ENCODE results near the gene CRK.
"Not testable (repeated sequence)": the region's sequence is repeated elsewhere in the genome, so short reads cannot be mapped to it uniquely, and the experiment has no call there.

The CRK gene

GRCh38 chr17:1461198-1461944, 5.3 kb upstream of the CRK start:
- TF ChIP-seq SPI1 (IDR thresholded peaks at IDR 0.05; ENCODE audit: borderline replicate concordance, low read depth), result peak; percentile 23; the same call in 1 of the 2 replicates
- no peak for TF ChIP-seq POLR2AphosphoS5 (IDR thresholded peaks at IDR 0.05; ENCODE audit: low read depth)
- no peak overlapping the region for H3K27ac ChIP-seq (replicated peaks)
- H3K27me3 ChIP-seq (ENCODE audit: insufficient read depth, poor library complexity, severe bottlenecking), result no peaks in the 10 kb centered on the region
- H3K4me3 ChIP-seq (replicated peaks; ENCODE audit: insufficient read depth, low read length), result no peak overlapping the region
- peak in 1 of 2 experiments; percentile 53 for DNase-seq (ENCODE audit: low read depth in 1 of 2, low spot score in 1 of 2)

- H3K4me3 ChIP-seq (replicated peaks; ENCODE audit: insufficient read depth, low read length), result no peak overlapping the region
- DNase-seq (ENCODE audit: low read depth in 1 of 2, low spot score in 1 of 2), result no peak
- H3K27ac ChIP-seq (replicated peaks), result no peak overlapping the region
- TF ChIP-seq REST (IDR thresholded peaks at IDR 0.05; ENCODE audit: insufficient replicate concordance, low read depth) (no peak), CTCF (IDR thresholded peaks at IDR 0.05; ENCODE audit: insufficient read depth, low read length) (no peak), SPI1 (IDR thresholded peaks at IDR 0.05; ENCODE audit: borderline replicate concordance, low read depth) (no peak), GABPA (IDR thresholded peaks at IDR 0.05; ENCODE audit: low read depth) (no peak), POLR2AphosphoS5 (IDR thresholded peaks at IDR 0.05; ENCODE audit: low read depth) (no peak)
- no peaks in the 10 kb centered on the region for H3K27me3 ChIP-seq (ENCODE audit: insufficient read depth, poor library complexity, severe bottlenecking)
Measured at GRCh38 chr17:1460233-1460632, 4.2 kb upstream of the CRK start.

GRCh38 chr17:1455291-1455796, 688 bp downstream of the CRK start:
- TF ChIP-seq SPI1 (IDR thresholded peaks at IDR 0.05; ENCODE audit: borderline replicate concordance, low read depth) (peak; percentile 35; the same call in 1 of the 2 replicates), GABPA (IDR thresholded peaks at IDR 0.05; ENCODE audit: low read depth) (no peak)
- H3K27me3 ChIP-seq (ENCODE audit: insufficient read depth, poor library complexity, severe bottlenecking), result no peaks in the 10 kb centered on the region
- H3K4me3 ChIP-seq (replicated peaks; ENCODE audit: insufficient read depth, low read length), result peak overlapping the region; percentile 73
- H3K27ac ChIP-seq (replicated peaks), result peak overlapping the region; percentile 71
- DNase-seq (ENCODE audit: low read depth in 1 of 2, low spot score in 1 of 2), result peak in 1 of 2 experiments; percentile 39

GRCh38 chr17:1454541-1454940, 1.5 kb downstream of the CRK start:
- no peaks in the 10 kb centered on the region for H3K27me3 ChIP-seq (ENCODE audit: insufficient read depth, poor library complexity, severe bottlenecking)
- TF ChIP-seq SPI1 (IDR thresholded peaks at IDR 0.05; ENCODE audit: borderline replicate concordance, low read depth) (no peak), REST (IDR thresholded peaks at IDR 0.05; ENCODE audit: insufficient replicate concordance, low read depth) (no peak), CTCF (IDR thresholded peaks at IDR 0.05; ENCODE audit: insufficient read depth, low read length) (no peak), GABPA (IDR thresholded peaks at IDR 0.05; ENCODE audit: low read depth) (no peak), POLR2AphosphoS5 (IDR thresholded peaks at IDR 0.05; ENCODE audit: low read depth) (no peak)
- H3K27ac ChIP-seq (replicated peaks), result no peak overlapping the region
- H3K4me3 ChIP-seq (replicated peaks; ENCODE audit: insufficient read depth, low read length), result peak overlapping the region; percentile 73
- DNase-seq (ENCODE audit: low read depth in 1 of 2, low spot score in 1 of 2), result no peak

GRCh38 chr17:1453694-1454093, 2.3 kb downstream of the CRK start:
- not testable (repeated sequence) for DNase-seq (ENCODE audit: low read depth in 1 of 2, low spot score in 1 of 2)

More at GRCh38 chr17:1453694-1454093, 2.3 kb downstream of the CRK start:
- H3K27ac ChIP-seq (replicated peaks); H3K4me3 ChIP-seq (replicated peaks; ENCODE audit: insufficient read depth, low read length); H3K27me3 ChIP-seq (ENCODE audit: insufficient read depth, poor library complexity, severe bottlenecking): not testable (repeated sequence)

All from HL-60 (cell line).